GM12872 (cell line): ENCODE results near the gene ZDHHC3.

Experiments
- TF ChIP-seq, protein P1 (sequence below): IDR thresholded peaks from 3 replicates; pipeline ENCODE4 v1.5.1; 2011; ENCODE audit warnings: low read depth, mild to moderate bottlenecking, low read length, moderate library complexity; ENCODE audit not compliant: insufficient read depth

The ZDHHC3 gene

DNA sequence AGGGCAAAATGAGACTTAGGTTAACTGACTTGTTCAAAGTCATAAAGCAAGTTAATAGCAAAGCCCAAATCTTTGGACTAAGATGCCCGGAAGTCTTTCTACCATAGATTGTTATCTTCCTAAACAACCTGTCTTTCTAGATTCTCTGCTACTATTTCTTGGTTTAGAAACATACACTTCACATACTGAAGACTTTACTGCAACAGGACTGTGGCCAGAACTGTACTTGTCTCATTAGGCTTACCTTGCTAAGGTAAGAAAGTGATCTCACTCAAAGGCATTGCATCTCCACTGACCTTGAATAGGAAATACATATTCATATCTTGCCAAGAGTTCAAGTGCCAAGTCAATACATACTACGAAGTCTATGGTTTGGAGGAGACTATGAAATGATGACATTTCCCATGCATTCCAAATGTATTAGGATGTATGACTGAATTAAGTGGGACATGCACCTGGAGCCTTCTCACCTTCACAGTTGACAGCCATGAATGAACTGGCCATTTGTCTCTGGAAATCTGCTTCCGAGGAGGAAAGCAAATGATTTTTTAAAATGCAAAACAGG is 5.0 kb downstream of the ZDHHC3 start:
- TF ChIP-seq, protein P1, sequence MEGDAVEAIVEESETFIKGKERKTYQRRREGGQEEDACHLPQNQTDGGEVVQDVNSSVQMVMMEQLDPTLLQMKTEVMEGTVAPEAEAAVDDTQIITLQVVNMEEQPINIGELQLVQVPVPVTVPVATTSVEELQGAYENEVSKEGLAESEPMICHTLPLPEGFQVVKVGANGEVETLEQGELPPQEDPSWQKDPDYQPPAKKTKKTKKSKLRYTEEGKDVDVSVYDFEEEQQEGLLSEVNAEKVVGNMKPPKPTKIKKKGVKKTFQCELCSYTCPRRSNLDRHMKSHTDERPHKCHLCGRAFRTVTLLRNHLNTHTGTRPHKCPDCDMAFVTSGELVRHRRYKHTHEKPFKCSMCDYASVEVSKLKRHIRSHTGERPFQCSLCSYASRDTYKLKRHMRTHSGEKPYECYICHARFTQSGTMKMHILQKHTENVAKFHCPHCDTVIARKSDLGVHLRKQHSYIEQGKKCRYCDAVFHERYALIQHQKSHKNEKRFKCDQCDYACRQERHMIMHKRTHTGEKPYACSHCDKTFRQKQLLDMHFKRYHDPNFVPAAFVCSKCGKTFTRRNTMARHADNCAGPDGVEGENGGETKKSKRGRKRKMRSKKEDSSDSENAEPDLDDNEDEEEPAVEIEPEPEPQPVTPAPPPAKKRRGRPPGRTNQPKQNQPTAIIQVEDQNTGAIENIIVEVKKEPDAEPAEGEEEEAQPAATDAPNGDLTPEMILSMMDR: no peak

DNA sequence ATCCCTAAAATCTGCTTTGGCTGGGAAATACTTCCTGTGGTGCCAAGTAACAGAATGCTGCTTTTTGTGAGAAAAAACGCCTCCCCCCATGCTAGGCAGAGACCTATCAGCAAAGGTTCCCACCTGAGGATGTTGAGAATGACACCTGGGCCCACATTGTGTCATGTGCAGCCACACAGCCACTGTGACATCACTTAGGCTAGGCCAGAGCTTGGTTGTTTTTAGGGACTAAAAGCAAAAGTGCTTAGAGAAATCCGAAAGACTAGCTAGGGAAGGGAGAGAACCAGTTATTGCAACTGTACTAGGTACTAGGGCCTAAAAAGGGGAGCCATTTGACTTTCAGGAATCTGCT is 6.2 kb downstream of the ZDHHC3 start:
- TF ChIP-seq, protein P1: no peak

DNA sequence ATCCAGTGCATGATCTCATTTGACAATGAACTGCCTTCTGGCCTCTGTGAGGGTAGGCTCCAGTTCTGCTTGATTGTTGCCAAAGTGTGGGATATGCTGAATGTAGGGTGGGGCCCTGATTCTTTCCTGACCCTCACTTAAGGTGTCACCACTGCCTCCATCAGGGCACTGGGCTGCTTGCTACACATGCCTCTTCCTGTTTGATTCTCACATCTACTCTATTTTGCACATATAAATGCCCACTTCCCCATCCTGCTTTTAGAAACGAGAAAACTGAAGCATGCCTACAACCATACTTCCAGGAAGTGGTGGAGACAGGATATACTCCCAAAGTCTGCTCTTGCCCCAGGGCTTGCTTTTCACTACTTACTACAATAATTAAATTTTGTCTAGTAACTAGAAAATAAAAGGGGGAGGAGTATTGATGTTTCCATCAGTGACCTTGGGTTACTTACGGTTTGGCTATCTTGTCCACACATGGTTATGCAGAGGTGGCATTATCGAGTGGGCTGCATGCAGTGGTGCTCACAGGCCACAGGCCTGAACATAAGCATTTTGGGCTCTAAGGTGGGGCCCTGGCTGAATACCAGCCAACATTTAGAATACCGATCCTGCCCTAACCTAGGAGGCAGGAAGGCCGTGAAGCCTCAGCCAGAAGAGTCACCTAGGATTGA is 6.7 kb downstream of the ZDHHC3 start:
- TF ChIP-seq, protein P1: no peak

DNA sequence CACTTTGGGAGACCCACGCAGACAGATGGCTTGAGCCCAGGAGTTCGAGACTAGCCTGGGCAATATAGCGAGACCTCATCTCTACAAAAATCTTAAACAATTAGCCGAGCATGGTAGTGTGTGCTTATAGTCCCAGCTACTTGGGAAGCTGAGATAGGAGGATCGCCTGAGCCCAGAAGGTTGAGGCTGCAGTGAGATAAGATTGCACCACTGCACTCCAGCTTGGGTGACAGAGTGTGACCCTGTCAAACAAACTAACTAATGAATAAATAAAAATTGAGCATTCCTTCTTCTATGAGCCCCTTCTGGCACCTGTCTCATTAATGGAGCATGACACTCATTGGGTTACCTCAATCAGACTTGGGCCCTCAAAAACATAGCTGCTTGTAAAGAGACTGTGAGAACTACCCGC is 7.5 kb downstream of the ZDHHC3 start:
- TF ChIP-seq, protein P1: no peak

- TF ChIP-seq, protein P1: no peak
Measured at GRCh38 chr3:44966795-44967278, 9.1 kb downstream of the ZDHHC3 start.

GRCh38 chr3:44965165-44965564 is 10.8 kb downstream of the ZDHHC3 start:
- TF ChIP-seq, protein P1: no peak

DNA sequence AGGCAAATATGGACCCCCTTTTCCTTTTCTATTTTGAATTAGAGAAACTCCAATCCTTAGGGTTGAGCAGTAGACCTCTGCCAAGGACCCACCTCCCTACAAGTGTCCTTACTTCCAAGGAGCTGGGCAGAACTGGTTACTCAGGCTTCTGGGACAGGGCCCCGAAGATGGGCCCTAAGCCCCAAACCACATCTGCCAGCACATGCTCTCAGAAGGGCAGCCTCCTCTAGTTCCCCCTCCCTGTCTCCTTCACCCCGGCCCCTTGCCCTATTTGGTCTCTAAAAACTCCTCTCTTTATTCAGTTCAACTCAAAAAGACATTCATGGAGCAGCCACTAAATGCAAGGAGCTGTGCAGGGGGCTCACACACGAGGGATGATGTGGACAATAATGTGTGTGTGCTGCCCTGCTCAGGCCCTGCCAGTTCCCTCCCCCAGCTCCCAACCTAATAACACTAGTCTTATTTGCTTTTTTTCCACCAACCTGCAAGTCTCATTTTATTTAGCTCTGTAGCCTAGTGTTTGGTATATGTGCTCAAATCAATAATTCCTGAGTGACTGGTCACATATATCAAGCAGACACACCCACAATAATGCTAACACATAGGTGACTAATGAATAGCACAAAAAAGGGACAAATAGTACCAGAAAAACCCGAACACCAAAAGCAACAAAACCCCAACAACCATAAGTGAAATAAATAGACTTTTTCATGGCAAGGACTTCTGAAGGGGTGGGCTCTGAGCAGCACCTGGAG is 12.2 kb downstream of the ZDHHC3 start:
- TF ChIP-seq, protein P1: no peak
